ENCODE data around the gene PRKAG1.

Gene PRKAG1

GRCh38 chr12:48954841-48955501 lies 63.6 kb downstream of the PRKAG1 start:
- H3K9me3 Mint-ChIP-seq: no peaks in the 10 kb centered on the region
- peaks cover 5 to 9% of the 10 kb centered on the region in 2 donors for H3K27me3 Mint-ChIP-seq
- H3K4me3 Mint-ChIP-seq: no peak overlapping the region
- peaks cover 39 to 53% of the 10 kb centered on the region in 2 donors for H3K4me1 Mint-ChIP-seq
- DNase-seq (no peak), ATAC-seq (replicated peaks) (peak; percentile 11 to 34)
- H3K27ac Mint-ChIP-seq: no peak overlapping the region
- H3K36me3 Mint-ChIP-seq: peaks cover 19 to 44% of the 10 kb centered on the region in 2 donors

- ATAC-seq (replicated peaks): no peak
- Mint-ChIP-seq H3K27me3 (peaks cover 0 to 2% of the 10 kb centered on the region in 2 donors), H3K9me3 (no peaks in the 10 kb centered on the region), H3K4me3 (no peak overlapping the region), H3K27ac (no peak overlapping the region), H3K36me3 (peaks cover 19 to 47% of the 10 kb centered on the region in 2 donors), H3K4me1 (peaks cover 41 to 54% of the 10 kb centered on the region in 2 donors)
- DNase-seq: no peak
Measured at GRCh38 chr12:48954061-48954460, 64.5 kb downstream of the PRKAG1 start.

- Mint-ChIP-seq H3K27me3 (no peaks in the 10 kb centered on the region), H3K27ac (no peak overlapping the region), H3K36me3 (peaks cover 19 to 54% of the 10 kb centered on the region in 2 donors)
Measured at GRCh38 chr12:48952691-48953090, 65.9 kb downstream of the PRKAG1 start.

More at GRCh38 chr12:48952691-48953090, 65.9 kb downstream of the PRKAG1 start:
- no peak for ATAC-seq (replicated peaks)
- Mint-ChIP-seq H3K4me3 (no peak overlapping the region), H3K4me1 (peaks cover 38 to 54% of the 10 kb centered on the region in 2 donors), H3K9me3 (no peaks in the 10 kb centered on the region)
- DNase-seq: no peak

Data from stimulated activated naive B cell treated with anti-CD40 and anti-IgM and Interleukin-4, amounts not matched to agents 10 μg/mL and 1 μg/mL and 100 μg/mL, for 72 hours (primary cell).